Measurements from ENCODE around the gene CAMK1D.
A peak's percentile ranks its signal among the peaks of the same experiment; 100 is the strongest.

Gene CAMK1D

GRCh38 chr10:12726971-12727831 lies 377.9 kb downstream of the CAMK1D start:
- no peak for TF ChIP-seq POLR2A (IDR thresholded peaks at IDR 0.05; ENCODE audit: extremely low read depth, insufficient read length)
- no peak for TF ChIP-seq MYC (IDR thresholded peaks at IDR 0.05; ENCODE audit: low read depth, low read length)
- no peak for TF ChIP-seq MAX (IDR thresholded peaks at IDR 0.05; ENCODE audit: low read depth, low read length)
- no peak for TF ChIP-seq CTCF (IDR thresholded peaks at IDR 0.05; ENCODE audit: low read depth, low read length)
- DNase-seq (ENCODE audit: low read depth), result no peak

GRCh38 chr10:12727832-12728215 lies 378.5 kb downstream of the CAMK1D start:
- no peak for DNase-seq (ENCODE audit: low read depth)
- no peak for TF ChIP-seq POLR2A (IDR thresholded peaks at IDR 0.05; ENCODE audit: extremely low read depth, insufficient read length)
- no peak for TF ChIP-seq MAX (IDR thresholded peaks at IDR 0.05; ENCODE audit: low read depth, low read length)
- no peak for TF ChIP-seq CTCF (IDR thresholded peaks at IDR 0.05; ENCODE audit: low read depth, low read length)
- TF ChIP-seq MYC (IDR thresholded peaks at IDR 0.05; ENCODE audit: low read depth, low read length), result no peak
- H3K4me3 ChIP-seq (ENCODE audit: low read depth, low read length), result no peak overlapping the region

More at GRCh38 chr10:12726971-12727831, 377.9 kb downstream of the CAMK1D start:
- H3K4me3 ChIP-seq (ENCODE audit: low read depth, low read length), result no peak overlapping the region

GRCh38 chr10:12728494-12728893 lies 379.1 kb downstream of the CAMK1D start:
- no peak for DNase-seq (ENCODE audit: low read depth)
- no peak overlapping the region for H3K4me3 ChIP-seq (ENCODE audit: low read depth, low read length)
- TF ChIP-seq MAX (IDR thresholded peaks at IDR 0.05; ENCODE audit: low read depth, low read length), result no peak
- TF ChIP-seq CTCF (IDR thresholded peaks at IDR 0.05; ENCODE audit: low read depth, low read length), result no peak

GRCh38 chr10:12729885-12730284 lies 380.5 kb downstream of the CAMK1D start:
- DNase-seq (ENCODE audit: low read depth), result peak; percentile 28
- no peak overlapping the region for H3K4me3 ChIP-seq (ENCODE audit: low read depth, low read length)
- TF ChIP-seq CTCF (IDR thresholded peaks at IDR 0.05; ENCODE audit: low read depth, low read length), result peak; percentile 35
- no peak for TF ChIP-seq POLR2A (IDR thresholded peaks at IDR 0.05; ENCODE audit: extremely low read depth, insufficient read length)
- TF ChIP-seq MAX (IDR thresholded peaks at IDR 0.05; ENCODE audit: low read depth, low read length), result no peak

DNA sequence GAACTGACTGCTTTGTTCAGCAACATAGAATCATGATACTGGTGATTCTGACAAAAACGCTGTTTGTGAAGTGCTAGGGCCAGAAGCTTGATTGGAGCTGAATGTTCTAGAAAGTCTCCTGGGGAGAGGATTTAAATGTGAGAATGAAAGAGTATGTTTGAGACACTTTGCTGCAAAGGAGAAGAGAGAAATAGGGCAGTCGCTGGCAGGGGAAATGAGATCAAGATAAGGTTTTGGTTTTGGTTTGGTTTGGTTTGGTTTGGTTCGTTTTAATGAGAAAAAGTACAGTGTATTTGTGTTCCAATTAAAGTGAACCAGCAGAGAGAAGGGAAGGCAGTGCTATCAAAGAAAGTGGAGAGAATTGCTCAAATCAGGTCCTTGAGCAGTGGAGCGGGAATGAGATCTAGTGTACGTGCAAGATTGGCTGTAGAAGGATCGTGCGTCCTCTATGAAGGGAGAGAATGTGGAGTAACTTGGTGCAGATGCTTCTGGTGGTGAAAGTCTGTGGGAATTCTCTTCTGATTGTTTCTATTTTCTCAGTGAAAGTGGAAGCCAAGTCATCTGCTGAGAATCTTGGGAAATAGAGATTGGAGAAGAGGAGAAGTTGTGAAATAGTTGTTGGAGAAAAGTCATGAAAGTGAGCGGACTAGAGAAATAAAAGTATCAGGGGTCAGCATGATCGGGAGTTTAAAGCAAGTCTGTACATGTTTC lies 381.6 kb downstream of the CAMK1D start:
- no peak for TF ChIP-seq MAX (IDR thresholded peaks at IDR 0.05; ENCODE audit: low read depth, low read length)
- no peak for TF ChIP-seq POLR2A (IDR thresholded peaks at IDR 0.05; ENCODE audit: extremely low read depth, insufficient read length)
- TF ChIP-seq MYC (IDR thresholded peaks at IDR 0.05; ENCODE audit: low read depth, low read length), result no peak
- no peak for TF ChIP-seq CTCF (IDR thresholded peaks at IDR 0.05; ENCODE audit: low read depth, low read length)
- H3K4me3 ChIP-seq (ENCODE audit: low read depth, low read length), result no peak overlapping the region
- no peak for DNase-seq (ENCODE audit: low read depth)

All from NB4 (cell line).